ENCODE data around the gene EIF4EBP2. TPM values are rescaled to one million over a fixed set of nuclear protein-coding genes. Genes with fewer than 3 reads are reported as not detected.

The EIF4EBP2 gene
- total and polyA plus RNA-seq, 2 experiments from 2014 or later = 43.1 to 77.1 TPM

DNA sequence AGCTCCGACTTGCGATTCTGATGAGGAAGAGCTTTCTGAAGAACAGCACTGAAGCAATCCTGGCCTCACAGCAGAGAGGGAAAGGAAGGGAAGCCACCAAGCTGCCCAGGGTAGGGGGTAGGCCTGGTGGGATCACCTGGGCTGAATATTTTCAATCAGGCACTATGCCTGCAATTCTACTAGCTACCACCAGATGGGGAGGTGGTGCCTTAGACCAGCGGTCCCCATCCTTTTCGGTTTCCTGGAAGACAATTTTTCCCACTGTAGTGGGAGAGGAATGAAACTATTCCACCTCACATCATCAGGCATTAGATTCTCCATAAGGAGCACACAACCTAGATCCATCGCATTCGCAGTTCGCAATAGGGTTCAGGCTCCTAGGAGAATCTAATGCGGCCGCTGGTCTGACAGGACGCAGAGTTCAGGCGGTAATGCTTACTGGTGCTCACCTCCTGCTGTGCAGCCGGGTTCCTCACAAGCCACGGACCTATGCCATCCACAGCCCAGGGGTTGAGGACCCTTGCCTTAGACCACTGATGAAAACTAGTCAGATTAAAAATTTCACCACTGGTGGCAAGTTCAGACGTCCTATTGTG lies 24.3 kb upstream of the EIF4EBP2 start:
- Histone ChIP-seq H3K4me1 (ENCODE audit: insufficient read depth) (peaks cover 12% of the 10 kb centered on the region), H4K20me1 (ENCODE audit: insufficient read depth, poor library complexity, severe bottlenecking) (no peaks in the 10 kb centered on the region), H3K79me2 (no peaks in the 10 kb centered on the region), H3K36me3 (replicated peaks; ENCODE audit: insufficient read depth, low read depth) (no peaks in the 10 kb centered on the region), H3K9me2 (replicated peaks; ENCODE audit: insufficient read depth) (no peaks in the 10 kb centered on the region), H3K27me3 (peaks cover 7% of the 10 kb centered on the region), H3K4me2 (no peak overlapping the region), H3K27ac (no peak overlapping the region), H3K9me3 (ENCODE audit: low read depth) (no peaks in the 10 kb centered on the region), H3K4me3 (no peak overlapping the region), H2AFZ (no peak overlapping the region)
- no peak for DNase-seq (ENCODE audit: low spot score)
- WGBS (ENCODE audit: low lambda C conversion rate, missing lambda C conversion rate) = 83% methylated on average over 14 of the region's 14 CpGs
- TF ChIP-seq EZH2 (IDR thresholded peaks at IDR 0.05; ENCODE audit: borderline replicate concordance) (no peak), EZH2phosphoT487 (IDR thresholded peaks at IDR 0.05; ENCODE audit: low read depth, severe bottlenecking, unreplicated experiment) (no peak)
- TF ChIP-seq, protein P1, sequence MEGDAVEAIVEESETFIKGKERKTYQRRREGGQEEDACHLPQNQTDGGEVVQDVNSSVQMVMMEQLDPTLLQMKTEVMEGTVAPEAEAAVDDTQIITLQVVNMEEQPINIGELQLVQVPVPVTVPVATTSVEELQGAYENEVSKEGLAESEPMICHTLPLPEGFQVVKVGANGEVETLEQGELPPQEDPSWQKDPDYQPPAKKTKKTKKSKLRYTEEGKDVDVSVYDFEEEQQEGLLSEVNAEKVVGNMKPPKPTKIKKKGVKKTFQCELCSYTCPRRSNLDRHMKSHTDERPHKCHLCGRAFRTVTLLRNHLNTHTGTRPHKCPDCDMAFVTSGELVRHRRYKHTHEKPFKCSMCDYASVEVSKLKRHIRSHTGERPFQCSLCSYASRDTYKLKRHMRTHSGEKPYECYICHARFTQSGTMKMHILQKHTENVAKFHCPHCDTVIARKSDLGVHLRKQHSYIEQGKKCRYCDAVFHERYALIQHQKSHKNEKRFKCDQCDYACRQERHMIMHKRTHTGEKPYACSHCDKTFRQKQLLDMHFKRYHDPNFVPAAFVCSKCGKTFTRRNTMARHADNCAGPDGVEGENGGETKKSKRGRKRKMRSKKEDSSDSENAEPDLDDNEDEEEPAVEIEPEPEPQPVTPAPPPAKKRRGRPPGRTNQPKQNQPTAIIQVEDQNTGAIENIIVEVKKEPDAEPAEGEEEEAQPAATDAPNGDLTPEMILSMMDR (IDR thresholded peaks at IDR 0.05; ENCODE audit: poor library complexity) = peak; percentile 41

GRCh38 chr10:70380350-70381135 lies 23.4 kb upstream of the EIF4EBP2 start:
- TF ChIP-seq, protein P1 (IDR thresholded peaks at IDR 0.05; ENCODE audit: poor library complexity) = no peak
- no peak for TF ChIP-seq EZH2 (IDR thresholded peaks at IDR 0.05; ENCODE audit: borderline replicate concordance)
- no peak for TF ChIP-seq EZH2phosphoT487 (IDR thresholded peaks at IDR 0.05; ENCODE audit: low read depth, severe bottlenecking, unreplicated experiment)
- 92% methylated on average over 7 of the region's 7 CpGs for WGBS (ENCODE audit: low lambda C conversion rate, missing lambda C conversion rate)
- Histone ChIP-seq H3K27me3 (peaks cover 7% of the 10 kb centered on the region), H3K4me1 (ENCODE audit: insufficient read depth) (peaks cover 12% of the 10 kb centered on the region), H3K36me3 (replicated peaks; ENCODE audit: insufficient read depth, low read depth) (no peaks in the 10 kb centered on the region), H3K79me2 (no peaks in the 10 kb centered on the region), H3K27ac (no peak overlapping the region), H2AFZ (no peak overlapping the region), H3K4me2 (peak overlapping the region; percentile 100), H3K9me2 (replicated peaks; ENCODE audit: insufficient read depth) (no peaks in the 10 kb centered on the region), H3K9me3 (ENCODE audit: low read depth) (no peaks in the 10 kb centered on the region), H3K4me3 (no peak overlapping the region), H4K20me1 (ENCODE audit: insufficient read depth, poor library complexity, severe bottlenecking) (no peaks in the 10 kb centered on the region)
- no peak for DNase-seq (ENCODE audit: low spot score)

- no peaks in the 10 kb centered on the region for H3K9me3 ChIP-seq (ENCODE audit: low read depth)
- peak overlapping the region; percentile 100 for H3K4me2 ChIP-seq
- no peaks in the 10 kb centered on the region for H4K20me1 ChIP-seq (ENCODE audit: insufficient read depth, poor library complexity, severe bottlenecking)
- H3K9me2 ChIP-seq (replicated peaks; ENCODE audit: insufficient read depth) = no peaks in the 10 kb centered on the region
- H3K27ac ChIP-seq = peak overlapping the region; percentile 27
- 3% methylated on average over 55 of the region's 61 CpGs for WGBS (ENCODE audit: low lambda C conversion rate, missing lambda C conversion rate)
- no peaks in the 10 kb centered on the region for H3K79me2 ChIP-seq
- peak overlapping the region; percentile 83 for H2AFZ ChIP-seq
- H3K27me3 ChIP-seq = peaks cover 7% of the 10 kb centered on the region
- H3K36me3 ChIP-seq (replicated peaks; ENCODE audit: insufficient read depth, low read depth) = no peaks in the 10 kb centered on the region
- peak; percentile 49 for DNase-seq (ENCODE audit: low spot score)
- TF ChIP-seq EZH2phosphoT487 (IDR thresholded peaks at IDR 0.05; ENCODE audit: low read depth, severe bottlenecking, unreplicated experiment) (no peak), EZH2 (IDR thresholded peaks at IDR 0.05; ENCODE audit: borderline replicate concordance) (no peak)
- TF ChIP-seq, protein P1 (IDR thresholded peaks at IDR 0.05; ENCODE audit: poor library complexity) = no peak
- peak overlapping the region; percentile 70 for H3K4me3 ChIP-seq
- H3K4me1 ChIP-seq (ENCODE audit: insufficient read depth) = peaks cover 12% of the 10 kb centered on the region
These were observed 22.2 kb upstream of the EIF4EBP2 start for GRCh38 chr10:70381471-70382421.
